K562 (cell line): ENCODE results near the gene ZNF701. TPM values are rescaled to one million over a fixed set of nuclear protein-coding genes. Genes with fewer than 3 reads are reported as not detected.
A peak's percentile ranks its signal among the peaks of the same experiment; 100 is the strongest.

ENCODE experiments used
- ATF1 ChIP-seq, 2 experiments: fragments of 450-650 bp in 1 of 2; IDR thresholded peaks; 2 replicates each; pipeline ENCODE4 v1.6.1; 2016; ENCODE audit warnings: missing compliant biosample characterization in 1 of 2, missing genetic modification characterization in 1 of 2
- ATF7 ChIP-seq: fragments of 450-650 bp; IDR thresholded peaks from 2 replicates; pipeline ENCODE4 v1.7.1; 2014; ENCODE audit warnings: mild to moderate bottlenecking, moderate library complexity
- CBX3 ChIP-seq, 2 experiments: IDR thresholded peaks; 1 replicate in 1 of 2; 2 replicates in 1 of 2; pipeline ENCODE4 v1.6.1; 2012; ENCODE audit warnings: inconsistent platforms in 2 of 2, low read length in 2 of 2, borderline replicate concordance in 1 of 2, control low read depth in 1 of 2
- CXXC5 ChIP-seq: fragments of 250-450 bp; sonication (Bioruptor Pico); IDR thresholded peaks from 2 replicates; pipeline ENCODE4 v1.8.0; 2022; ENCODE audit warnings: inconsistent platforms, mild to moderate bottlenecking, moderate library complexity
- ERF ChIP-seq: fragments of 450-650 bp; formaldehyde crosslinking; IDR thresholded peaks from 2 replicates; pipeline ENCODE4 v1.4.0; 2020; ENCODE audit warnings: mild to moderate bottlenecking, mixed read lengths
- ESRRA ChIP-seq: fragments of 450-650 bp; IDR thresholded peaks from 2 replicates; pipeline ENCODE4 v1.6.1; 2014; ENCODE audit warnings: low read depth, mild to moderate bottlenecking, moderate library complexity, borderline replicate concordance
- ETV6 ChIP-seq, 3 experiments: fragments of 150-350 bp in 1 of 3; sonication (generic) in 1 of 3; formaldehyde crosslinking in 1 of 3; IDR thresholded peaks; 2 replicates each; pipeline versions ENCODE4 v1.6.1 to v1.8.0; 2014 to 2022; ENCODE audit warnings: borderline replicate concordance in 2 of 3, low read depth in 2 of 3, antibody characterized with exemption in 1 of 3, low read length in 1 of 3, mild to moderate bottlenecking in 1 of 3, missing genetic modification reagents in 1 of 3
- L3MBTL2 ChIP-seq: fragments of 450-650 bp; IDR thresholded peaks from 2 replicates; pipeline ENCODE4 v1.6.1; 2016; ENCODE audit warnings: mild to moderate bottlenecking, moderate library complexity
- MCM2 ChIP-seq: fragments of 450-650 bp; IDR thresholded peaks from 2 replicates; pipeline ENCODE4 v1.6.1; 2017; ENCODE audit warnings: low read depth, mild to moderate bottlenecking
- NRF1 ChIP-seq, 2 experiments: fragments of 450-650 bp; IDR thresholded peaks in 1 of 2; conservative IDR thresholded peaks in 1 of 2; 2 replicates each; pipeline ENCODE4 v1.6.1; 2014; ENCODE audit warnings: mild to moderate bottlenecking in 2 of 2
- POLR2G ChIP-seq: fragments of 200-400 bp; formaldehyde crosslinking; IDR thresholded peaks from 2 replicates; pipeline ENCODE4 v1.6.1; 2017; ENCODE audit warnings: low read depth, mild to moderate bottlenecking, antibody characterized with exemption, low read length, moderate library complexity
- RBFOX2 ChIP-seq: fragments of 200-400 bp; formaldehyde crosslinking; IDR thresholded peaks from 2 replicates; pipeline ENCODE4 v1.6.1; 2017; ENCODE audit warnings: low read depth, mild to moderate bottlenecking, low read length, moderate library complexity
- SIRT6 ChIP-seq: IDR thresholded peaks from one replicate; pipeline ENCODE4 v1.6.1; 2012; ENCODE audit warnings: low read depth, mild to moderate bottlenecking, control low read depth, inconsistent platforms, low read length, moderate library complexity
- SOX6 ChIP-seq: fragments of 450-650 bp; IDR thresholded peaks from 2 replicates; pipeline ENCODE4 v1.6.1; 2014; ENCODE audit warnings: mild to moderate bottlenecking
- TAF9B ChIP-seq: fragments of 450-650 bp; IDR thresholded peaks from 2 replicates; pipeline ENCODE4 v1.6.1; 2018; ENCODE audit warnings: mild to moderate bottlenecking; ENCODE audit not compliant: partially characterized antibody
- TCF3 ChIP-seq: sonication (generic); formaldehyde crosslinking; IDR thresholded peaks from 2 replicates; pipeline ENCODE4 v1.4.0; 2020; ENCODE audit warnings: mild to moderate bottlenecking, missing genetic modification reagents
- VEZF1 ChIP-seq: fragments of 200-800 bp; sonication (Bioruptor generic); IDR thresholded peaks from 2 replicates; pipeline ENCODE4 v1.6.1; 2017; ENCODE audit warnings: missing genetic modification characterization, missing compliant biosample characterization
- XRCC4 ChIP-seq: IDR thresholded peaks from one replicate; pipeline ENCODE4 v1.6.1; 2011; ENCODE audit not compliant: insufficient read depth, insufficient read length; ENCODE audit errors: extremely low read depth
- ZNF699 ChIP-seq: fragments of 250-450 bp; sonication (Bioruptor Pico); IDR thresholded peaks from 2 replicates; pipeline ENCODE4 v1.8.0; 2021; ENCODE audit warnings: mild to moderate bottlenecking, moderate library complexity; ENCODE audit not compliant: insufficient replicate concordance
- polyA plus RNA-seq, 8 experiments: library from polyadenylated mRNA; depleted of rRNA in 4 of 8; stranded (reverse) in 5 of 8; unstranded in 3 of 8; fragments of >200 nt; fragmentation: Nextera tagmentation in 2 of 8; fragmentation: Illumina TruSeq in 1 of 8; extraction: Ambion mirVana in 2 of 8; extraction: Trizol in 1 of 8; gene quantifications; 2 replicates each; pipeline versions ENCODE4 v1.2.1 to v1.2.3, GENCODE V29; 2011 to 2014; ENCODE audit warnings: inconsistent platforms in 1 of 8, missing spikeins in 1 of 8
- total RNA-seq, 7 experiments: library from RNA; depleted of rRNA in 6 of 7; stranded (reverse); fragments of >200 nt in 6 of 7; fragmentation: Illumina TruSeq in 2 of 7; extraction: Trizol in 2 of 7; gene quantifications; 2 replicates each; pipeline versions ENCODE4 v1.2.1 to v1.2.3, GENCODE V29; 2011 to 2021; ENCODE audit warnings: low replicate concordance in 1 of 7

Gene ZNF701
- total and polyA plus RNA-seq, 9 of the 15 experiments (the other 6 are each of a cell fraction or from before 2014, with no cell fraction given): 5.3 to 15.9 (median 10.1) TPM

- no peak for TF ChIP-seq ZNF699 (CRISPR knock-in tag)
- peak in 1 of 2 experiments; percentile 74; a peak in 2 of 3 replicates for TF ChIP-seq CBX3 (IDR thresholded peaks at IDR 0.05; ENCODE audit: borderline replicate concordance in 1 of 2, low read length in 2 of 2)
- TF ChIP-seq VEZF1 (CRISPR knock-in tag): peak; percentile 83
- TF ChIP-seq NRF1 (conservative IDR thresholded peaks at IDR 0.05 in 1 of 2, IDR thresholded peaks at IDR 0.05 in 1 of 2): peak; percentile 60 to 67
- 0 out of 2 replicates have a peak, but pooled peaks have one; percentile 38 for TF ChIP-seq ERF (CRISPR knock-in tag)
- peak; percentile 61 for TF ChIP-seq CXXC5
- peak; percentile 67 for TF ChIP-seq L3MBTL2
- TF ChIP-seq SIRT6: no peak
- TF ChIP-seq RBFOX2: peak; percentile 77
- TF ChIP-seq TAF9B: peak; percentile 62
- 0 out of 2 replicates have a peak, but pooled peaks have one; percentile 38 for TF ChIP-seq TCF3 (CRISPR knock-in tag)
- no peak for TF ChIP-seq ATF1 (CRISPR knock-in tag; IDR thresholded peaks at IDR 0.05)
- peak; percentile 40; the same call in 1 of the 2 replicates for TF ChIP-seq ATF1 (tag; IDR thresholded peaks at IDR 0.05)
- TF ChIP-seq ETV6 (IDR thresholded peaks at IDR 0.05; ENCODE audit: borderline replicate concordance in 1 of 2, low read depth in 2 of 2, low read length in 1 of 2): no peak
- TF ChIP-seq ETV6 (CRISPR knock-in tag; IDR thresholded peaks at IDR 0.05; ENCODE audit: borderline replicate concordance): no peak
- TF ChIP-seq ATF7: peak; percentile 96
- peak; percentile 68 for TF ChIP-seq ESRRA
- TF ChIP-seq MCM2: no peak
- peak; percentile 72 for TF ChIP-seq POLR2G
- TF ChIP-seq XRCC4: no peak
- TF ChIP-seq SOX6: 0 out of 2 replicates have a peak, but pooled peaks have one; percentile 15
Measured at GRCh38 chr19:52527134-52527955, 42.7 kb upstream of the ZNF701 start, which contains the start of gene ZNF808 (continued).
